ENCODE data around the gene ZMYM4.
"Not testable (repeated sequence)": the region's sequence is repeated elsewhere in the genome, so short reads cannot be mapped to it uniquely, and the experiment has no call there.

The ZMYM4 gene

GRCh38 chr1:35331618-35332017 lies 63.1 kb downstream of the ZMYM4 start:
- not testable (repeated sequence) for DNase-seq

- no peak for DNase-seq
Measured at GRCh38 chr1:35334485-35334884, 66.0 kb downstream of the ZMYM4 start.

- DNase-seq, result no peak
Measured at GRCh38 chr1:35340519-35340918, 72.0 kb downstream of the ZMYM4 start.

- no peak for DNase-seq
Measured at GRCh38 chr1:35345439-35345981, 77.0 kb downstream of the ZMYM4 start.

GRCh38 chr1:35350872-35351271 lies 82.4 kb downstream of the ZMYM4 start:
- DNase-seq, result no peak

- no peak for DNase-seq
Measured at GRCh38 chr1:35359995-35360394, 91.5 kb downstream of the ZMYM4 start.

GRCh38 chr1:35361638-35362037 lies 93.1 kb downstream of the ZMYM4 start:
- DNase-seq, result no peak

- no peak for DNase-seq
Measured at GRCh38 chr1:35364741-35365140, 96.2 kb downstream of the ZMYM4 start.

GRCh38 chr1:35367914-35368313 lies 99.4 kb downstream of the ZMYM4 start:
- no peak for DNase-seq

- DNase-seq, result peak; percentile 31 to 68
Measured at GRCh38 chr1:35369922-35370671, 101.6 kb downstream of the ZMYM4 start.

- DNase-seq, result no peak
Measured at GRCh38 chr1:35371506-35371905, 103.0 kb downstream of the ZMYM4 start.

GRCh38 chr1:35377555-35377954 lies 109.0 kb downstream of the ZMYM4 start:
- DNase-seq, result no peak

- no peak for DNase-seq
Measured at GRCh38 chr1:35379317-35380000, 111.0 kb downstream of the ZMYM4 start.

- not testable (repeated sequence) for DNase-seq
Measured at GRCh38 chr1:35380111-35380510, 111.6 kb downstream of the ZMYM4 start.

- DNase-seq, result no peak
Measured at GRCh38 chr1:35382107-35382506, 113.6 kb downstream of the ZMYM4 start.

GRCh38 chr1:35386290-35386689 lies 117.8 kb downstream of the ZMYM4 start:
- DNase-seq, result no peak

GRCh38 chr1:35386959-35387358 lies 118.5 kb downstream of the ZMYM4 start:
- no peak for DNase-seq

- DNase-seq, result no peak
Measured at GRCh38 chr1:35390600-35391494, 122.3 kb downstream of the ZMYM4 start.

GRCh38 chr1:35394386-35394785 lies 125.9 kb downstream of the ZMYM4 start:
- no peak for DNase-seq

- DNase-seq, result no peak
Measured at GRCh38 chr1:35398739-35399138, 130.2 kb downstream of the ZMYM4 start.

GRCh38 chr1:35401049-35401448 lies 132.5 kb downstream of the ZMYM4 start:
- DNase-seq, result no peak

- DNase-seq, result no peak
Measured at GRCh38 chr1:35406103-35406502, 137.6 kb downstream of the ZMYM4 start.

GRCh38 chr1:35407743-35408142 lies 139.2 kb downstream of the ZMYM4 start:
- no peak for DNase-seq
